Activated T-helper 2 cell treated with anti-CD3 and anti-CD28 coated beads, Interferon-gamma antibody, Interleukin-2, Interleukin-4, amounts not matched to agents 10 μg/mL and 5 μg/mL and 100 μg/mL, durations not matched to agents 14 hours and 24 hours and 36 hours (primary cell): Measurements from ENCODE around the gene RAB3D. TPM values are rescaled to one million over a fixed set of nuclear protein-coding genes. Genes with fewer than 3 reads are reported as not detected.
"Not testable (repeated sequence)": the region's sequence is repeated elsewhere in the genome, so short reads cannot be mapped to it uniquely, and the experiment has no call there.

Experiments
- DNase-seq: peaks from one replicate; pipeline ENCODE4 v3.0.0; 2021; ENCODE audit warnings: low spot score
- H3K27ac Mint-ChIP-seq: one replicate; pipeline ENCODE4 v1.8.0; 2021; ENCODE audit warnings: mixed read lengths
- H3K27me3 Mint-ChIP-seq: one replicate; pipeline ENCODE4 v1.8.0; 2021; ENCODE audit warnings: low read depth, mixed read lengths
- H3K36me3 Mint-ChIP-seq: one replicate; pipeline ENCODE4 v1.8.0; 2021; ENCODE audit warnings: low read depth, mixed read lengths
- H3K4me1 Mint-ChIP-seq: one replicate; pipeline ENCODE4 v1.8.0; 2021; ENCODE audit warnings: low read depth, mixed read lengths
- H3K4me3 Mint-ChIP-seq: one replicate; pipeline ENCODE4 v1.8.0; 2021; ENCODE audit warnings: low read depth, mild to moderate bottlenecking, moderate library complexity, mixed read lengths
- H3K9me3 Mint-ChIP-seq: one replicate; pipeline ENCODE4 v1.8.0; 2021; ENCODE audit warnings: mixed read lengths
- intact Hi-C: fragments of 100-400 bp; cut with micrococcal nuclease; formaldehyde crosslinking; loops from one replicate; pipeline ENCODE4 v1.15.1; 2023
- total RNA-seq: library from RNA; stranded (reverse); gene quantifications from 2 replicates; pipeline ENCODE4 v1.2.3, GENCODE V29; 2022

The RAB3D gene
- total RNA-seq = 9.3 and 11.6 TPM in 2 replicates

DNA sequence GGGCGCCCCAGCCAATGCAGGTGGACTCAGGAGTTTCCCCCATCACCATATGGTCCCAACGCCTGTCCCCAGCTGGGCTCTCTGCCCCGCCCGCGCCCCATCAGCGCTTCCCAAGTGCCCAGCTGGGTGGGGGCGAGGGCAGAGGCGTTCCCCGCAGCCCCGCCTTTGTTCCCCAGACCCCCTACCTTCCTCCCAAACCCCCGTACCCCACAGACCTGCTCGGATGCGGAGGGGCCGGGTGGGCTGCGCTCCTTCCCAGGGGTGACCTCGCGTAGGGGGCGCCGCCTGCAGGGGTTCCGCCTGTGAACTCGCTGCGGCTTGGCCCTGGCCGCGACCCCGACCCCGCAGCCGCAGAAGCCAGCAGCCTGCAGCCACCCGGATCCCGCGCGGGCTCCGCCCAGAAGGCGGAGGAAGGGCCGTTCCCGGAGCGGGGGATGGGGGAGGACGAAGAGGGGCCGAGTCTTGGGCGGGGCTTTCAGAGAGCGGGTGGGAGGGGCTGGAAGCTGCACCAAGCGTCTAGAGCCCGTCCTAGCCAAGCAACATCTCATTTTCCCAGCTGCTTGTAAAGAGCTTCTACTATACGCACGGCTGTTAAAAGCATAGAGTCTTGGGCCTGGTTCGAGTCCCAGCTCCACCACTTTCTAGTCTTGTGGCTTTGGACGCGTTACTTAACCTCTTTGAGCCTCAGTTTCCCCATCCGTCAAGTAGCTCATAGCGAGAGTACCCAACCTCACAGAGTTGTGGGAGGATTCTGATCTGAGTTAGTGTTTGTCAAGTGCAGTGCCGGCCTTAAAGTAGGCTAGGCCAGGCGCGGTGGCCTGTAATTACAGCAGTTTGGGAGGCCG is at the start of gene RAB3D:
Gene RAB3D, minus strand, starts transcription at position 404 of the 845 bp plus-strand sequence. CDS start 2,258 bp downstream, outside the sequence.
- Mint-ChIP-seq H3K4me3 (peak within 1 kb of the TSS; percentile 84), H3K4me1 (peaks cover 22% of the 10 kb centered on the region), H3K27me3 (no peaks in the 10 kb centered on the region), H3K9me3 (no peaks in the 10 kb centered on the region), H3K36me3 (peaks cover 18% of the 10 kb centered on the region), H3K27ac (no peak within 1 kb of the TSS)
- intact Hi-C loops = loop anchor here (5.0 kb wide), 1 partner anchor 42 kb away; the partner anchor contains the start of gene TSPAN16
- peak; percentile 76 for DNase-seq

- no peak overlapping the region for H3K4me3 Mint-ChIP-seq
- no peak overlapping the region for H3K27ac Mint-ChIP-seq
- peaks cover 7% of the 10 kb centered on the region for H3K4me1 Mint-ChIP-seq
- intact Hi-C loops = no loop called here
- peaks cover 4% of the 10 kb centered on the region for H3K9me3 Mint-ChIP-seq
- no peak for DNase-seq
- no peaks in the 10 kb centered on the region for H3K36me3 Mint-ChIP-seq
- peaks cover 15% of the 10 kb centered on the region for H3K27me3 Mint-ChIP-seq
These were observed 47.9 kb upstream of the RAB3D start for GRCh38 chr19:11387162-11388034.

DNA sequence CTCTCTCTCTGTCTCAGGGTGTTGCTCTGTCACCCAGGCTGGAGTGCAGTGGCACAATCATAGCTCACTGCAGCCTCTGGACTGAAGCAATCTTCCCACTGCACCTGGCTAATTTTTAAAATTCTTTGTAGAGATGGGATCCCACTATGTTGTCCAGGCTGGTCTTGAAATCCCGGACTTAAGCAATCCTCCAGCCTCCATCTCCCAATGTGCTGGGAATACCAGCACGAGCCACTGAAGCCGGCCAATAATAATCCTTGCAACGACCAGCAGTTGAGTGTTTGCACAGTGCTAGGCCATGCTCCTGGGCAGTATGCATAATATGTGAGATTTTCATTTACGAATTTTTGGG is 45.3 kb upstream of the RAB3D start:
- intact Hi-C loops = loop anchor here (5.0 kb wide), 3 partner anchors 38 to 227 kb away; partner anchors contain the start of gene SPC24
- H3K36me3 Mint-ChIP-seq = peaks cover 3% of the 10 kb centered on the region
- DNase-seq = no peak
- peaks cover 12% of the 10 kb centered on the region for H3K27me3 Mint-ChIP-seq
- no peak overlapping the region for H3K27ac Mint-ChIP-seq
- peaks cover 23% of the 10 kb centered on the region for H3K4me1 Mint-ChIP-seq
- no peaks in the 10 kb centered on the region for H3K9me3 Mint-ChIP-seq
- H3K4me3 Mint-ChIP-seq = no peak overlapping the region

DNA sequence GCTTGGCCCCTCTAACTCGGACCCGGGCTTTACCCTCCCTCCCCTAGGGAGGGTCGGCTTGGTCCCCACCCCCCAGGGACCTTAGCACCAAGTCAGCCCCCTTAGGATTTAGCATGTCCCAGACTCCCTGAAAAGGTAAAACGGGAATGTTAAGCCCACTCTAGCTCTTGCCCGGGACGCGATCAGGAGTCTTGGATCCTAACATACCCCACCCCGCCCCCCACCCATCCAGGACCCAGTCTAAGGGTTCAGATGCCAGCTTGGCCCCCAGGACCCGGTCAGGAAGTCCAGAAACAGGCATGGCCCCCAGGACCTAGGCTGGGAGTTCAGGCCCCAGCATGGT is 44.2 kb upstream of the RAB3D start:
- DNase-seq = no peak
- intact Hi-C loops = loop anchor here (5.0 kb wide), 3 partner anchors 39 to 226 kb away; partner anchors contain the start of gene SPC24
- H3K9me3 Mint-ChIP-seq = no peaks in the 10 kb centered on the region
- no peak overlapping the region for H3K27ac Mint-ChIP-seq
- H3K36me3 Mint-ChIP-seq = peaks cover 5% of the 10 kb centered on the region
- peaks cover 12% of the 10 kb centered on the region for H3K27me3 Mint-ChIP-seq
- no peak overlapping the region for H3K4me3 Mint-ChIP-seq
- peaks cover 24% of the 10 kb centered on the region for H3K4me1 Mint-ChIP-seq

- DNase-seq = peak; percentile 40
- intact Hi-C loops = loop anchor here (5.0 kb wide), 3 partner anchors 39 to 226 kb away; partner anchors contain the start of gene SPC24
- H3K27me3 Mint-ChIP-seq = peaks cover 12% of the 10 kb centered on the region
- no peaks in the 10 kb centered on the region for H3K9me3 Mint-ChIP-seq
- peak overlapping the region; percentile 74 for H3K4me3 Mint-ChIP-seq
- H3K27ac Mint-ChIP-seq = peak overlapping the region; percentile 76
- peaks cover 28% of the 10 kb centered on the region for H3K4me1 Mint-ChIP-seq
- H3K36me3 Mint-ChIP-seq = peaks cover 9% of the 10 kb centered on the region
These were observed 43.6 kb upstream of the RAB3D start for GRCh38 chr19:11382898-11383705.

DNA sequence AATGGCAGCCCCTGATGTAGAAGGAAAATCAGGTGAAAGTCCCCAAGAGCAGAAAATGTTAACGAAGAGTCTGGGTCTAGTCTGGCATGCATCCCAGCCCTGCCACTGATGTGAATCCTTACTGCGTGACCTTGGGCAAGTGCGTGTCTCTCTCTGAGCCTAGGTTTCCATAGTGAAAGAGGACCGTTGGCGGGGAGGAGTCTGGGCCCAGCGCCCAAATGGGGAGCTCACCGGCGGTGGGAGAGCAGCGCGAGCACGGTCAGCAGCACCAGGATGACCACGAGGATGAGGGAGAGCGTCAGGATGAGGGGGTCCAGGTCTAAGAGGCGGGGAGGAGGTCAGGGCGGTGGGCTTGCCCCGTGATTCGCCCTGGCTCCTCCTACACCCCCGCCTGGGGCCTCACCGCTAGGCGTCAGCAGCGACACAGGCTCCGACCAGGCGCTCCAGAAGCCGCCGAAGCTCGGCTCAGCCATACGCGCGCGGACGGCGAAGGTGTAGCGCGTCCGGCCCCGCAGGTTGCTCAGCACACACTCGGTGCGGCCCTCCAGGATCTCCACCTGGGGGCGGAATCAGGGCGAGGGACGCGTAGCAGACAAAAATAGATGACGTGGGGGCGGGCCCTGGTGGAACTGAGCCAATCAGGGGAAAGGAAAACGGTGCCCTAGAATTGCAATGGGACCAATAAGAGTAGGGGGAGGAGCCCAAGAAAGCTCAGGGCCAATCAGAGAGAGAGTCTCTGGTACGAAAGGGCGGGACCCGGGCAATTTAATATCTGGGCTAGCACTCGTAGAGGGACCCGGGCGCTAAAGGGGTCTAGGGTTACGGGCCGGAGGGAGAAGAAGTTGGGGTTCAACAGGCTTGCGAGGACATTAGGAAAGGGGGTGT is 41.4 kb upstream of the RAB3D start:
- peak overlapping the region; percentile 100 for H3K27ac Mint-ChIP-seq
- peaks cover 23% of the 10 kb centered on the region for H3K36me3 Mint-ChIP-seq
- peak overlapping the region; percentile 99 for H3K4me3 Mint-ChIP-seq
- peak; percentile 97 for DNase-seq
- peaks cover 38% of the 10 kb centered on the region for H3K4me1 Mint-ChIP-seq
- peaks cover 12% of the 10 kb centered on the region for H3K27me3 Mint-ChIP-seq
- no peaks in the 10 kb centered on the region for H3K9me3 Mint-ChIP-seq
- intact Hi-C loops = loop anchor here (1.0 to 5.0 kb wide), 5 partner anchors 41 to 224 kb away; partner anchors contain the start of genes ODAD3, PRKCSH and SPC24

DNA sequence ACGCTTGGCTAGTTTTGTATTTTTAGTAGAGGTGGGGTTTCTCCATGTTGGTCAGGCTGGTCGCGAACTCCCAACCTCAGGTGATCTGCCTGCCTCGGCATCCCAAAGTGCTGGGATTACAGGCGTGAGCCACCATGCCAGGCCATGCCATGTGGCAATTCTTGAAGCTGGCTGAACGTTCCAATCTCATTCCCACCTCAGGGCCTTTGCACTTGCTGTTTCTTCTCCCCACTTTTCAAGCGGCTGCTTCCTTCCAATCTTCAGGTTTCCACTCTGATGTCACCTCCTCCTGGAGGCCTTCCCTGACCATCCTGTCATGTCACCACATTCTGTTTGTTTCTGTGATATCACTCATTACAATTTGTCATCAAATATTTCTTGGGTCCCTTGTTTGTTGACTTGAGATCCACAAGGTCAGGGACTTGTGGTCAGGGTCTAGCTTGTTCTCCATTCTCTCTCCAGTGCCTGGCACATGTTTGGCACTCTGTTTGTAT is 40.4 kb upstream of the RAB3D start:
- Mint-ChIP-seq H3K27me3 (peaks cover 11% of the 10 kb centered on the region), H3K4me3 (peak overlapping the region; percentile 99), H3K27ac (peak overlapping the region; percentile 100), H3K9me3 (no peaks in the 10 kb centered on the region), H3K4me1 (peaks cover 42% of the 10 kb centered on the region), H3K36me3 (peaks cover 27% of the 10 kb centered on the region)
- intact Hi-C loops = loop anchor here (5.0 to 10.0 kb wide), 4 partner anchors 42 to 223 kb away; partner anchors contain the start of genes SPC24 and TSPAN16
- DNase-seq = no peak

DNA sequence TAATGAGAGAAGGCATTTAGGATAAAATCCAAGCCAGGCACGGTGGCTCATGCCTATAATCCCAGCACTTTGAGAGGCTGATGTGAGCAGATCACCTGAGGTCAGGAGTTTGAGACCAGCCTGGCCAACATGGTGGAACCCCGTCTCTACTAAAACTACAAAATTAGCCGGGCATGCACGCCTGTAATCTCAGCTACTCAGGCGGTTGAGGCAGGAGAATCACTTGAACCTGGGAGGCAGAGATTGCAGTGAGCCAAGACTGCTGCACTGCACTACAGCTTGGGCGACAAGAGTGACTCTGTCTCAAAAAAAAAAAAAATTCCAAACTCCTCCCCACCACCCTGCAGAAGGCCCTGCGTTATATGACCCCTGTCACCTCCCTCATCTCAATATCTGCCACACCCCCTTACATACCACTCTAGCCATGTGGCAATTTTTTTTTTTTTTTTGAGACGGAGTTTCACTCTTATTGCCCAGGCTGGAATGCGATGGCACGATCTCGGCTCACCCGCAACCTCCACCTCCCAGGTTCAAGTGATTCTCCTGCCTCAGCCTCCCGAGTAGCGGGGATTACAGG is 39.9 kb upstream of the RAB3D start:
- H3K27ac Mint-ChIP-seq = peak overlapping the region; percentile 100
- H3K9me3 Mint-ChIP-seq, H3K27me3 Mint-ChIP-seq, DNase-seq: not testable (repeated sequence)
- intact Hi-C loops = loop anchor here (10.0 kb wide), 1 partner anchor 85 kb away; the partner anchor contains the start of gene TSPAN16
- H3K4me3 Mint-ChIP-seq = peak overlapping the region; percentile 99
- H3K4me1 Mint-ChIP-seq = peaks cover 42% of the 10 kb centered on the region
- peaks cover 27% of the 10 kb centered on the region for H3K36me3 Mint-ChIP-seq

GRCh38 chr19:11378319-11379189 is 39.1 kb upstream of the RAB3D start:
- Mint-ChIP-seq H3K27me3 (peaks cover 5% of the 10 kb centered on the region), H3K27ac (peak overlapping the region; percentile 76), H3K4me3 (peak overlapping the region; percentile 60), H3K36me3 (peaks cover 27% of the 10 kb centered on the region), H3K9me3 (no peaks in the 10 kb centered on the region), H3K4me1 (peaks cover 42% of the 10 kb centered on the region)
- intact Hi-C loops = loop anchor here (10.0 kb wide), 1 partner anchor 84 kb away; the partner anchor contains the start of gene TSPAN16
- DNase-seq = no peak

DNA sequence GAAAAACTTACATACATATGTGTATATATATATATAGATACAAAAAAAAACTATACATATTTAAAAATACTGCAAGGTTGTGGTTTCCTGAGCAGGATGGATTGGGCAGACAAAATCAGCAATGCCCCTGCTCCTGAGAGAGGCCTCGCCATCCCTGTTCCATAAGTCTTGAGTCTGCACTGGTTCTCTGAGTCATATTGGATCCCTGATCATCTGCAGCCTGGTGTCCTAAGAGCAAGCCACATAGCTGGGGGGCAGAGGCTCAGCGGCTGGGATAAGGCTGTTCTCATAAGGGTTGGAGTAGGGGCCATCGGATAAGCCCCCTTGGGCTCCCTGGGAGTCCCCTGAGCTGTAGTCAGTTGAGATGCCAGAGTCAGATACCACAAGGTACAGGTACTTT is 38.3 kb upstream of the RAB3D start:
- Mint-ChIP-seq H3K4me1 (peaks cover 45% of the 10 kb centered on the region), H3K4me3 (no peak overlapping the region), H3K27ac (no peak overlapping the region), H3K36me3 (peaks cover 27% of the 10 kb centered on the region), H3K27me3 (peaks cover 2% of the 10 kb centered on the region), H3K9me3 (no peaks in the 10 kb centered on the region)
- DNase-seq = no peak
- intact Hi-C loops = loop anchor here (10.0 kb wide), 1 partner anchor 83 kb away; the partner anchor contains the start of gene TSPAN16
